ENCODE results near the gene PBX3. TPM values are rescaled to one million over a fixed set of nuclear protein-coding genes. Genes with fewer than 3 reads are reported as not detected.

PBX3 gene
- total RNA-seq, 2 experiments from 2014 or later: 25.3 to 30.8 TPM

GRCh38 chr9:125749287-125749935 lies 2.2 kb downstream of the PBX3 start:
- Mint-ChIP-seq H3K9me3 (no peaks in the 10 kb centered on the region), H3K36me3 (ENCODE audit: low read depth) (peaks cover 16% of the 10 kb centered on the region), H3K4me3 (peak overlapping the region; percentile 97), H3K4me1 (ENCODE audit: low read depth) (peaks cover 50% of the 10 kb centered on the region), H3K27me3 (no peaks in the 10 kb centered on the region), H3K27ac (peak overlapping the region; percentile 93)
- intact Hi-C loops (cut with DNase I, micrococcal nuclease): loop anchor here (5.0 to 10.0 kb wide), 5 partner anchors 73 to 1335 kb away; partner anchors contain the start of genes HSPA5 (in 1 of the 2) and PSMB7 (in 1 of the 2)
- Histone ChIP-seq H3K9me3 (ENCODE audit: control insufficient read depth in 1 of 2, insufficient read depth in 1 of 2, low read length in 2 of 2) (no peaks in the 10 kb centered on the region), H3K4me1 (ENCODE audit: insufficient read depth, low read length) (peaks cover 15% of the 10 kb centered on the region), H3K27me3 (ENCODE audit: control insufficient read depth in 1 of 2, insufficient read depth in 2 of 2, low read length in 2 of 2) (no peaks in the 10 kb centered on the region), H3K4me3 (ENCODE audit: low read length) (no peak overlapping the region), H3K36me3 (ENCODE audit: insufficient read depth, low read length) (no peaks in the 10 kb centered on the region), H3K27ac (ENCODE audit: low read depth in 1 of 2, low read length in 2 of 2) (no peak overlapping the region)
- TF ChIP-seq CTCF (IDR thresholded peaks at IDR 0.05): no peak
- ChIA-PET CTCF (interaction anchor here (0.6 to 1.0 kb wide), 3 partner anchors 55 to 577 kb away, joined by 3 read pairs; partner anchors contain the start of gene MVB12B), POLR2A (interaction anchor here (0.6 to 1.9 kb wide), 4 partner anchors 10 to 81 kb away, joined by 4 to 6 read pairs (median 4); no protein-coding TSS in a partner anchor)
- DNase-seq: no peak
- no peak for ATAC-seq (ENCODE audit: poor library complexity)

- POLR2A ChIA-PET: interaction anchor here (0.6 to 1.9 kb wide), 3 partner anchors 20 to 80 kb away, joined by 4 to 6 read pairs (median 5); no protein-coding TSS in a partner anchor
- Histone ChIP-seq H3K27me3 (ENCODE audit: control insufficient read depth in 1 of 2, insufficient read depth in 2 of 2, low read length in 2 of 2) (no peaks in the 10 kb centered on the region), H3K4me3 (ENCODE audit: low read length) (no peak overlapping the region), H3K27ac (ENCODE audit: low read depth in 1 of 2, low read length in 2 of 2) (no peak overlapping the region), H3K36me3 (ENCODE audit: insufficient read depth, low read length) (no peaks in the 10 kb centered on the region), H3K9me3 (ENCODE audit: control insufficient read depth in 1 of 2, insufficient read depth in 1 of 2, low read length in 2 of 2) (no peaks in the 10 kb centered on the region), H3K4me1 (ENCODE audit: insufficient read depth, low read length) (peaks cover 15% of the 10 kb centered on the region)
- CTCF ChIA-PET: interaction anchor here (1.0 kb wide), 1 partner anchor 342 kb away, joined by 3 read pairs; no protein-coding TSS in a partner anchor
- H3K4me3 Mint-ChIP-seq: peak overlapping the region; percentile 97
- TF ChIP-seq CTCF (IDR thresholded peaks at IDR 0.05): no peak
- peaks cover 16% of the 10 kb centered on the region for H3K36me3 Mint-ChIP-seq (ENCODE audit: low read depth)
- ATAC-seq (ENCODE audit: poor library complexity) (no peak), DNase-seq (no peak)
- H3K27ac Mint-ChIP-seq: peak overlapping the region; percentile 93
- intact Hi-C loops (cut with DNase I, micrococcal nuclease): loop anchor here (5.0 to 10.0 kb wide), 5 partner anchors 72 to 1335 kb away; partner anchors contain the start of genes HSPA5 (in 1 of the 2) and PSMB7 (in 1 of the 2)
- no peaks in the 10 kb centered on the region for H3K9me3 Mint-ChIP-seq
- peaks cover 50% of the 10 kb centered on the region for H3K4me1 Mint-ChIP-seq (ENCODE audit: low read depth)
- no peaks in the 10 kb centered on the region for H3K27me3 Mint-ChIP-seq
Measured at GRCh38 chr9:125749951-125750626, 2.9 kb downstream of the PBX3 start.

- Mint-ChIP-seq H3K36me3 (ENCODE audit: low read depth) (peaks cover 16% of the 10 kb centered on the region), H3K27ac (peak overlapping the region; percentile 54), H3K4me3 (peak overlapping the region; percentile 75), H3K27me3 (no peaks in the 10 kb centered on the region), H3K4me1 (ENCODE audit: low read depth) (peaks cover 45% of the 10 kb centered on the region), H3K9me3 (no peaks in the 10 kb centered on the region)
- H3K4me3 ChIP-seq (ENCODE audit: low read length): no peak overlapping the region
- ChIA-PET POLR2A (interaction anchor here (1.3 to 1.9 kb wide), 2 partner anchors 19 to 73 kb away, joined by 5 to 6 read pairs; no protein-coding TSS in a partner anchor), CTCF (interaction anchor here (1.0 kb wide), 1 partner anchor 343 kb away, joined by 3 read pairs; no protein-coding TSS in a partner anchor)
- H3K36me3 ChIP-seq (ENCODE audit: insufficient read depth, low read length): no peaks in the 10 kb centered on the region
- H3K4me1 ChIP-seq (ENCODE audit: insufficient read depth, low read length): peaks cover 13% of the 10 kb centered on the region
- ATAC-seq (ENCODE audit: poor library complexity): no peak
- H3K9me3 ChIP-seq (ENCODE audit: control insufficient read depth in 1 of 2, insufficient read depth in 1 of 2, low read length in 2 of 2): no peaks in the 10 kb centered on the region
- H3K27me3 ChIP-seq (ENCODE audit: control insufficient read depth in 1 of 2, insufficient read depth in 2 of 2, low read length in 2 of 2): no peaks in the 10 kb centered on the region
- DNase-seq: no peak
- no peak for TF ChIP-seq CTCF (IDR thresholded peaks at IDR 0.05)
- intact Hi-C loops (cut with DNase I, micrococcal nuclease): no loop called here
- no peak overlapping the region for H3K27ac ChIP-seq (ENCODE audit: low read depth in 1 of 2, low read length in 2 of 2)
Measured at GRCh38 chr9:125750627-125751011, 3.4 kb downstream of the PBX3 start.

Measured in CD4-positive, alpha-beta T cell (primary cell).